GM12865 (cell line): ENCODE measurements around the gene NKX3-2.

Experiments used
- DNase-seq: peaks from one replicate; pipeline ENCODE4 v3.0.0; 2010; ENCODE audit warnings: low read depth
- H3K4me3 ChIP-seq: 2 replicates; pipeline ENCODE4 v1.5.1; 2011; ENCODE audit warnings: mild to moderate bottlenecking, low read depth, low read length, control low read depth
- CTCF ChIP-seq: IDR thresholded peaks from 2 replicates; pipeline ENCODE4 v1.5.1; 2011; ENCODE audit warnings: low read length, control low read depth, low read depth, inconsistent platforms; ENCODE audit not compliant: insufficient read depth; ENCODE audit errors: missing control alignments

NKX3-2 gene

GRCh38 chr4:13525606-13526281, 18.6 kb downstream of the NKX3-2 start:
- DNase-seq, result no peak
- H3K4me3 ChIP-seq, result no peak overlapping the region
- no peak for TF ChIP-seq CTCF

GRCh38 chr4:13524504-13525243, 19.6 kb downstream of the NKX3-2 start:
- H3K4me3 ChIP-seq, result no peak overlapping the region
- DNase-seq, result no peak
- no peak for TF ChIP-seq CTCF

GRCh38 chr4:13523591-13524503, 20.5 kb downstream of the NKX3-2 start:
- TF ChIP-seq CTCF, result no peak
- DNase-seq, result no peak
- no peak overlapping the region for H3K4me3 ChIP-seq

- H3K4me3 ChIP-seq, result no peak overlapping the region
- no peak for DNase-seq
- TF ChIP-seq CTCF, result no peak
These were observed 21.2 kb downstream of the NKX3-2 start for GRCh38 chr4:13523105-13523477.

GRCh38 chr4:13522282-13523104, 21.8 kb downstream of the NKX3-2 start:
- no peak for DNase-seq
- no peak overlapping the region for H3K4me3 ChIP-seq
- no peak for TF ChIP-seq CTCF

- DNase-seq, result no peak
These were observed 23.3 kb downstream of the NKX3-2 start for GRCh38 chr4:13521047-13521446.

More at GRCh38 chr4:13521047-13521446, 23.3 kb downstream of the NKX3-2 start:
- TF ChIP-seq CTCF, result no peak
- H3K4me3 ChIP-seq, result no peak overlapping the region
